Upper lobe of left lung (tissue), 6 donors: Measurements from ENCODE around the gene ITPRIPL2. TPM values are rescaled to one million over a fixed set of nuclear protein-coding genes. Genes with fewer than 3 reads are reported as not detected.

Experiments used
- ATAC-seq, 2 donors: fragments of 200-7000 bp; cut with Tn5 transposase; one replicate each; pipeline ENCODE4 v1.9.1; 2022; ENCODE audit warnings: mild to moderate bottlenecking in 2 of 2, moderate library complexity in 2 of 2; ENCODE audit not compliant: low FRiP score in 2 of 2
- DNase-seq, 2 donors: peaks; one replicate each; pipeline ENCODE4 v3.0.0-alpha.2; 2019 to 2020
- H3K27ac ChIP-seq, 4 donors: fragments of 200-600 bp; sonication (generic); one replicate each; pipeline ENCODE4 v1.5.1; 2016 to 2019
- H3K27me3 ChIP-seq, 4 donors: fragments of 200-600 bp; sonication (generic); one replicate each; pipeline ENCODE4 v1.5.1; 2017 to 2019
- H3K36me3 ChIP-seq, 4 donors: fragments of 200-600 bp; sonication (generic); one replicate each; pipeline ENCODE4 v1.5.1; 2016 to 2019
- H3K4me1 ChIP-seq, 4 donors: fragments of 200-600 bp; sonication (generic); one replicate each; pipeline ENCODE4 v1.5.1; 2018 to 2019
- H3K4me3 ChIP-seq, 4 donors: fragments of 200-600 bp; sonication (generic); one replicate each; pipeline ENCODE4 v1.5.1; 2017 to 2019; ENCODE audit warnings: mild to moderate bottlenecking in 2 of 4, moderate library complexity in 1 of 4
- H3K9me3 ChIP-seq, 4 donors: fragments of 200-600 bp; sonication (generic); one replicate each; pipeline ENCODE4 v1.5.1; 2018 to 2019
- CTCF ChIP-seq, 6 experiments: fragments of 450-650 bp in 4 of 6; fragments of 200-600 bp in 2 of 6; sonication (generic) in 2 of 6; IDR thresholded peaks; one replicate each; pipeline ENCODE4 v1.5.1; 2016 to 2019; ENCODE audit warnings: antibody characterized with exemption in 6 of 6
- EP300 ChIP-seq, 4 donors: sonication (generic); formaldehyde crosslinking; IDR thresholded peaks; one replicate each; pipeline ENCODE4 v1.5.1; 2017; ENCODE audit warnings: antibody characterized with exemption in 4 of 4, control low read depth in 2 of 4
- POLR2A ChIP-seq, 4 donors: fragments of 450-650 bp; IDR thresholded peaks; one replicate each; pipeline ENCODE4 v1.5.1; 2016 to 2017; ENCODE audit warnings: antibody characterized with exemption in 4 of 4, mild to moderate bottlenecking in 2 of 4
- POLR2AphosphoS5 ChIP-seq, 2 donors: sonication (generic); formaldehyde crosslinking; IDR thresholded peaks; one replicate each; pipeline ENCODE4 v1.5.1; 2017; ENCODE audit warnings: antibody characterized with exemption in 2 of 2
- WGBS, 2 donors: methylation state at CpG; one replicate each; pipeline ENCODE4 v1.1.5; 2017 to 2018; 5-methylcytosine and 5-hydroxymethylcytosine counted together
- total RNA-seq, 6 donors: library from RNA; depleted of rRNA in 4 of 6; stranded (reverse); fragments of >200 nt in 4 of 6; gene quantifications; one replicate each; pipeline versions ENCODE4 v1.1.0 to v1.2.1, GENCODE V29; 2016 to 2021
- donor health status: DM: no; HTN: no; CAD: no; lungs with moderate emphysema.
- donor health status: DM: no; HTN: yes; CAD: no; lungs with severe emphysema.

Gene ITPRIPL2
- total RNA-seq, 6 donors from 2014 or later, result 39.9 to 90.6 (median 57.5) TPM

- ATAC-seq (peak; percentile 4 to 60), DNase-seq (peak; percentile 62 to 88)
- H3K4me1 ChIP-seq, result peaks cover 22 to 43% (median 32%) of the 10 kb centered on the region in 4 donors
- H3K36me3 ChIP-seq, result no peaks in the 10 kb centered on the region
- whole genome bisulfite sequencing, 2 donors, result 1% methylated on average over 20 to 48 of the region's 68 CpGs
- H3K27me3 ChIP-seq, result peaks cover 0 to 3% (median 1%) of the 10 kb centered on the region in 4 donors
- peak overlapping the region; percentile 55 to 76 (median 65) for H3K4me3 ChIP-seq
- TF ChIP-seq POLR2A (IDR thresholded peaks at IDR 0.05) (no peak), CTCF (IDR thresholded peaks at IDR 0.05) (no peak), POLR2AphosphoS5 (IDR thresholded peaks at IDR 0.05) (no peak), EP300 (IDR thresholded peaks at IDR 0.05) (no peak)
- H3K9me3 ChIP-seq, result no peaks in the 10 kb centered on the region
- peak overlapping the region; percentile 69 to 87 (median 84) for H3K27ac ChIP-seq
These were observed 54.8 kb downstream of the ITPRIPL2 start for GRCh38 chr16:19168371-19169081.

- no peaks in the 10 kb centered on the region for H3K36me3 ChIP-seq
- H3K4me1 ChIP-seq, result peaks cover 22 to 43% (median 32%) of the 10 kb centered on the region in 4 donors
- DNase-seq, result peak in 1 of 2 donors; percentile 36
- no peaks in the 10 kb centered on the region for H3K9me3 ChIP-seq
- 18 to 34% methylated on average over 6 to 19 of the region's 19 CpGs for WGBS, 2 donors
- TF ChIP-seq CTCF (IDR thresholded peaks at IDR 0.05), result no peak
- no peak for TF ChIP-seq POLR2A (IDR thresholded peaks at IDR 0.05)
- TF ChIP-seq EP300 (IDR thresholded peaks at IDR 0.05), result no peak
- TF ChIP-seq POLR2AphosphoS5 (IDR thresholded peaks at IDR 0.05), result no peak
- ATAC-seq, result peak in 1 of 2 donors; percentile 34
- peaks cover 0 to 3% (median 1%) of the 10 kb centered on the region in 4 donors for H3K27me3 ChIP-seq
- peak overlapping the region; percentile 69 to 87 (median 84) for H3K27ac ChIP-seq
- peak overlapping the region; percentile 55 to 76 (median 65) for H3K4me3 ChIP-seq
These were observed 55.4 kb downstream of the ITPRIPL2 start for GRCh38 chr16:19169082-19169639.

GRCh38 chr16:19170043-19170655, 56.4 kb downstream of the ITPRIPL2 start:
- H3K4me1 ChIP-seq, result peaks cover 19 to 43% (median 30%) of the 10 kb centered on the region in 4 donors
- TF ChIP-seq POLR2AphosphoS5 (IDR thresholded peaks at IDR 0.05), result no peak
- no peak for TF ChIP-seq EP300 (IDR thresholded peaks at IDR 0.05)
- no peak for TF ChIP-seq CTCF (IDR thresholded peaks at IDR 0.05)
- no peak for TF ChIP-seq POLR2A (IDR thresholded peaks at IDR 0.05)
- peaks cover 0 to 3% (median 1%) of the 10 kb centered on the region in 4 donors for H3K27me3 ChIP-seq
- no peak for ATAC-seq
- 76 to 86% methylated on average over 7 of the region's 7 CpGs for WGBS, 2 donors
- no peak for DNase-seq
- no peak overlapping the region for H3K27ac ChIP-seq
- H3K36me3 ChIP-seq, result no peaks in the 10 kb centered on the region
- no peak overlapping the region for H3K4me3 ChIP-seq
- no peaks in the 10 kb centered on the region for H3K9me3 ChIP-seq

Other genes with a start within 250 kb of the ITPRIPL2 start
- gene SMG1, start 187.6 kb upstream of the ITPRIPL2 start, total RNA-seq, result 100 to 1,000 TPM in 2 of 6 donors, 10 to 100 TPM in 4; 39.2 to 122 (median 69.6) TPM
- gene TMC7, start 130.0 kb upstream of the ITPRIPL2 start, total RNA-seq, result 10 to 100 TPM in 1 of 6 donors, 1 to 10 TPM in 5; 4.5 to 11.5 (median 5.9) TPM
- gene COQ7, start 46.4 kb upstream of the ITPRIPL2 start, total RNA-seq, result 10 to 100 TPM; 14.6 to 41.9 (median 20.0) TPM
- 10 to 100 TPM; 11.6 to 49.2 (median 14.8) TPM for gene SYT17, start 54.3 kb downstream of the ITPRIPL2 start, total RNA-seq
- gene CLEC19A, start 171.8 kb downstream of the ITPRIPL2 start, total RNA-seq, result not detected